ENCODE measurements around the gene DPYSL4.
A peak's percentile ranks its signal among the peaks of the same experiment; 100 is the strongest.

- TF ChIP-seq SMC3 (IDR thresholded peaks at IDR 0.05; ENCODE audit: low read length), result no peak
- TF ChIP-seq ZNF18 (CRISPR knock-in tag; IDR thresholded peaks at IDR 0.05; ENCODE audit: insufficient replicate concordance), result no peak
- peak; percentile 37 for TF ChIP-seq CTCF (CRISPR knock-in tag; IDR thresholded peaks at IDR 0.05)
- no peak for TF ChIP-seq ZNF720 (CRISPR knock-in tag; IDR thresholded peaks at IDR 0.05)
- TF ChIP-seq CHD2 (IDR thresholded peaks at IDR 0.05; ENCODE audit: low read depth, low read length), result no peak
- 0 out of 2 replicates have a peak, but pooled peaks have one; percentile 63 for TF ChIP-seq CBX5 (CRISPR knock-in tag; IDR thresholded peaks at IDR 0.05; ENCODE audit: borderline replicate concordance)
- TF ChIP-seq ZNF33B (CRISPR knock-in tag; IDR thresholded peaks at IDR 0.05), result no peak
- TF ChIP-seq ZKSCAN1 (IDR thresholded peaks at IDR 0.05; ENCODE audit: low read length), result no peak
Measured at GRCh38 chr10:132183046-132183445, 3.7 kb upstream of the DPYSL4 start.
